Duodenal mucosa (tissue), 2 donors: ENCODE results near the gene EIF2AK3.

Experiments
- H3K27ac ChIP-seq: one replicate; pipeline ENCODE4 v1.7.0; 2013; ENCODE audit warnings: low read depth, low read length
- H3K27me3 ChIP-seq, 2 donors: one replicate each; pipeline ENCODE4 v1.7.0; 2013; ENCODE audit warnings: low read length in 2 of 2, control low read depth in 1 of 2; ENCODE audit not compliant: insufficient read depth in 2 of 2, control insufficient read depth in 1 of 2
- H3K36me3 ChIP-seq, 2 donors: one replicate each; pipeline ENCODE4 v1.7.0; 2013; ENCODE audit warnings: low read length in 2 of 2, control low read depth in 1 of 2; ENCODE audit not compliant: insufficient read depth in 2 of 2, control insufficient read depth in 1 of 2
- H3K4me1 ChIP-seq, 2 donors: one replicate each; pipeline ENCODE4 v1.7.0; 2013; ENCODE audit warnings: low read length in 2 of 2, control low read depth in 1 of 2; ENCODE audit not compliant: insufficient read depth in 2 of 2, control insufficient read depth in 1 of 2
- H3K4me3 ChIP-seq, 2 donors: one replicate each; pipeline ENCODE4 v1.7.0; 2013; ENCODE audit warnings: low read length in 2 of 2, low read depth in 1 of 2
- H3K9ac ChIP-seq, 2 donors: one replicate each; pipeline ENCODE4 v1.7.0; 2013; ENCODE audit warnings: low read length in 2 of 2, low read depth in 1 of 2
- H3K9me3 ChIP-seq, 2 donors: one replicate each; pipeline ENCODE4 v1.7.0; 2013; ENCODE audit warnings: low read length in 2 of 2, control low read depth in 1 of 2; ENCODE audit not compliant: control insufficient read depth in 1 of 2

EIF2AK3 gene

GRCh38 chr2:88602022-88602421, 25.2 kb downstream of the EIF2AK3 start:
- H3K9ac ChIP-seq: no peak overlapping the region
- H3K4me1 ChIP-seq: peaks cover 9 to 16% of the 10 kb centered on the region in 2 donors
- no peak overlapping the region for H3K4me3 ChIP-seq
- no peaks in the 10 kb centered on the region for H3K27me3 ChIP-seq
- no peaks in the 10 kb centered on the region for H3K9me3 ChIP-seq
- H3K27ac ChIP-seq: no peak overlapping the region
- H3K36me3 ChIP-seq: no peaks in the 10 kb centered on the region

GRCh38 chr2:88601286-88601685, 26.0 kb downstream of the EIF2AK3 start:
- Histone ChIP-seq H3K4me3 (no peak overlapping the region), H3K9me3 (no peaks in the 10 kb centered on the region), H3K36me3 (no peaks in the 10 kb centered on the region), H3K9ac (peak overlapping the region in 1 of 2 donors; percentile 8), H3K4me1 (peaks cover 9 to 16% of the 10 kb centered on the region in 2 donors), H3K27ac (no peak overlapping the region), H3K27me3 (no peaks in the 10 kb centered on the region)

GRCh38 chr2:88600038-88600465, 27.2 kb downstream of the EIF2AK3 start:
- Histone ChIP-seq H3K9me3 (no peaks in the 10 kb centered on the region), H3K27ac (peak overlapping the region; percentile 23), H3K9ac (peak overlapping the region in 1 of 2 donors; percentile 8), H3K27me3 (no peaks in the 10 kb centered on the region), H3K36me3 (no peaks in the 10 kb centered on the region), H3K4me3 (no peak overlapping the region), H3K4me1 (peaks cover 9 to 16% of the 10 kb centered on the region in 2 donors)

DNA sequence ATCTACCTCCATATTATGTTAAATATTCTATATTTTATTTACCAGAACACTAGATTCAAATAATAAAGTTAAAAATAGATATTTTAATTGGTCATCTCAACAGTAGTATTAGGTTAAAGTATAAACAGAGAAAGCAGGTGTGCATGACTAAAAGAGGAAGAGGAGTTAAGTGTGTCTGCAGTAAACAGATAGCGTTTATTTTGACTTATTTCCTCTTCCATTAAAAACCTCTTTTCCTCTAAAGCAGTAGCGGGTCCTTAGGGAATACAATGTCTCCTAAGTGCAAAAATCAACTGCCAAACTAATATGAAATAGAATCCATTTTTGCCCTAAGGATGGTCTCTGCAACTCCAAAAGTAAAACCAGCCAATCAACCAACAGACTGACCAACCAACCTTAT, 27.7 kb downstream of the EIF2AK3 start:
- peak overlapping the region; percentile 23 for H3K27ac ChIP-seq
- H3K36me3 ChIP-seq: no peaks in the 10 kb centered on the region
- no peak overlapping the region for H3K9ac ChIP-seq
- peaks cover 9 to 16% of the 10 kb centered on the region in 2 donors for H3K4me1 ChIP-seq
- no peaks in the 10 kb centered on the region for H3K9me3 ChIP-seq
- H3K4me3 ChIP-seq: no peak overlapping the region
- no peaks in the 10 kb centered on the region for H3K27me3 ChIP-seq

DNA sequence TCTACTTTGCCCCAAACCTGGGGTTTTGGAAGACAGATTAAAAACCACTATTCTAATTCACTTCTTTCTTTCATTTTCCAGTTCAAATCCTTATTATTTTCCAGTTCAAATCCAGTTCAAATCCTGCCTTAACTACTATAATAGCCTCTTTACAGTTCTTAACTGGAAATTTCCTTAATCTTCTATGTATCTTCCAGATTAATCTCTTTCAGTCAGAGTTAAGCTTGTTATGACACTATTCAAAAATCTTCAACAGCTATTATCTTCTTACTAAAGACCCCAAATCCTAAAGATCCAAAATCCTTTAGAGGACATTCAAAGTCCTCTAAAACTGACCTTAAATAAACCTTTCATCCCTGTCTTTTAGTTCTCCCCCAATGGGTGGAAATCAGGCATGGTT, 30.1 kb downstream of the EIF2AK3 start:
- peaks cover 9 to 16% of the 10 kb centered on the region in 2 donors for H3K4me1 ChIP-seq
- H3K9ac ChIP-seq: no peak overlapping the region
- H3K27ac ChIP-seq: no peak overlapping the region
- no peaks in the 10 kb centered on the region for H3K27me3 ChIP-seq
- H3K9me3 ChIP-seq: no peaks in the 10 kb centered on the region
- H3K4me3 ChIP-seq: no peak overlapping the region
- peaks cover 9% of the 10 kb centered on the region in 2 donors for H3K36me3 ChIP-seq

GRCh38 chr2:88596141-88596830, 31.0 kb downstream of the EIF2AK3 start:
- Histone ChIP-seq H3K9ac (no peak overlapping the region), H3K4me1 (peaks cover 9 to 14% of the 10 kb centered on the region in 2 donors), H3K9me3 (no peaks in the 10 kb centered on the region), H3K4me3 (no peak overlapping the region), H3K27me3 (no peaks in the 10 kb centered on the region), H3K27ac (no peak overlapping the region), H3K36me3 (peaks cover 9% of the 10 kb centered on the region in 2 donors)

DNA sequence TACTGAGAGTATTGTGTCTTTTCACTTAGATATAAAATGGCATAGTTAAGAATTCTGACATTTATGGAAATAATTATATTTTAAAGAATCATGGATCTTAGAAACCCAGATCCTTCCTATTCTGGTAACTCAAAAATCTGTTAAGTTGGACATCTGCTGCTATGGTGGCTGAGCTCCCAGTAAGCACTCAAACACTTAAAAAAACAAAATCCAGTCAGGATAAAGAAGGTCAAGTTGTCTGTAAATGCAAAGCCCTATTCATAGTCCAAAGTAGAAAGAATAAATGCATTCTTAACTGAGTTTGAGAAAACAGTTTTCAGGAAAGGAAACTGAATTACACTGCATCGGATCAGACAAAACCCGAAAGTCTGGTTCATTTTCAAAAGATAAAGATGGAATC, 35.6 kb downstream of the EIF2AK3 start:
- Histone ChIP-seq H3K9me3 (no peaks in the 10 kb centered on the region), H3K4me1 (no peaks in the 10 kb centered on the region), H3K27me3 (no peaks in the 10 kb centered on the region), H3K36me3 (peaks cover 17 to 24% of the 10 kb centered on the region in 2 donors), H3K9ac (no peak overlapping the region), H3K4me3 (no peak overlapping the region), H3K27ac (no peak overlapping the region)

DNA sequence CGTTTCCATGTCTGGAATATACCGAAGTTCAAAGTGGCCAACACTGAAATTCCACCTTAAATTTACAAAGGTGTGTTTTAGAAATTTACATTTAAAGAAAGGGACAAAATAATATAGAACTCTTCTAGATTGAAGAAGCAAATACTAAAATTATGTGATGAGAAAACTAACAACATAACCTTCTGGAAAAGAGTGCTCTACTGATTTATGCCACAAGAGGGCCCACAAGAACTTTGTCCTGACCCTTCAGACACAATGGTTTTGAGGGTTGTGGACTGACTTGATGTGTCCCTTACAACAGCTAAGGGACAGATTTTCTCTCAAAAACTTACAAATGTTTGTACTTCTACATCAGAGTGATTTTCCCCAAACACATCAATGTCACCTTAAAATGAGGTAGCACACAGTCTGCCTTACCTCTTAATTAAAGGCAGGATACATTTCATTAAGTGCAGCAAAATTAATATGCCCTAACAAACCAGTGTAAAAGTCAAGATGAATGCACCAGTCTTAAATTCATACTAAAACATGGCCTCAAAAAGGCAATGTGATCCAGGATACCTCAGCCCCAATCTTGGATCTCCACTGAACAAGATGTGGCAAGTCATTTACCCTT, 36.2 kb downstream of the EIF2AK3 start:
- Histone ChIP-seq H3K4me3 (no peak overlapping the region), H3K27me3 (no peaks in the 10 kb centered on the region), H3K9me3 (no peaks in the 10 kb centered on the region), H3K4me1 (no peaks in the 10 kb centered on the region), H3K36me3 (peaks cover 17 to 24% of the 10 kb centered on the region in 2 donors), H3K9ac (no peak overlapping the region), H3K27ac (no peak overlapping the region)

DNA sequence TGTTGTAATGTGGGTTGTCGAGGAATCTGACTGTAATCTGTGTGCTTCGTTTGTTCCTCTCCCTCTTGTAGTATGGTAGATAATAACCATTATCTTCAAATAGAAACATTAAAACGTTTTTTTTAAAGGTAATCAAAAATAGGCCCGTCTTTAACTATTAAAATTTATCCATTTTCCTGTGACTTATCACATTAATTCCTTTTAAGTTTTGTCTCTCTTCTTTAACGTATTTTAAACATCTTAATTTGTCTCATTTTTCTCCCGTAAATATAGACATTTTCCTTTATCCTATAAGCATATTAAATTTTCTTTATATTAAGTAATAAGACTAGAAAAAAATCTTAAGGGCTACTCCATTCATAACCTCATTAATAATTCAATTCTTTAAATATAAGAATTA, 41.3 kb downstream of the EIF2AK3 start:
- Histone ChIP-seq H3K4me3 (no peak overlapping the region), H3K4me1 (no peaks in the 10 kb centered on the region)

GRCh38 chr2:88582030-88582429, 45.2 kb downstream of the EIF2AK3 start:
- peaks cover 21 to 60% of the 10 kb centered on the region in 2 donors for H3K36me3 ChIP-seq
- no peaks in the 10 kb centered on the region for H3K4me1 ChIP-seq
- H3K27ac ChIP-seq: no peak overlapping the region
- no peaks in the 10 kb centered on the region for H3K9me3 ChIP-seq
- no peaks in the 10 kb centered on the region for H3K27me3 ChIP-seq
- H3K4me3 ChIP-seq: no peak overlapping the region
- no peak overlapping the region for H3K9ac ChIP-seq

More for the DNA sequence above, 41.3 kb downstream of the EIF2AK3 start:
- Histone ChIP-seq H3K9ac (no peak overlapping the region), H3K36me3 (peaks cover 30 to 58% of the 10 kb centered on the region in 2 donors), H3K27me3 (no peaks in the 10 kb centered on the region), H3K9me3 (no peaks in the 10 kb centered on the region), H3K27ac (no peak overlapping the region)
